IMR-90 (cell line): ENCODE data around the gene SAMD9. TPM values are rescaled to one million over a fixed set of nuclear protein-coding genes. Genes with fewer than 3 reads are reported as not detected.
A peak's percentile ranks its signal among the peaks of the same experiment; 100 is the strongest.

Source experiments
- ATAC-seq: fragments of 200-7000 bp; cut with Tn5 transposase; 2 replicates; pipeline ENCODE4 v1.9.1; 2020; ENCODE audit warnings: low read depth, mild to moderate bottlenecking, moderate library complexity
- BruUV-seq: library from RNA; stranded (reverse); fragments of 400-500 nt; replicated peaks from 2 replicates; lab custom pipeline; 2021; lab: Mats Ljungman, UMichigan
- CTCF ChIA-PET: fragments of 300-600 bp; formaldehyde crosslinking; extraction: SDS; loops from one replicate; lab custom pipeline; 2021; ENCODE audit warnings: antibody characterized with exemption; lab: Yijun Ruan, JAX
- POLR2A ChIA-PET: fragments of 300-600 bp; sonication (Branson Sonifier 250); formaldehyde crosslinking; loops from one replicate; lab custom pipeline; 2022; ENCODE audit warnings: antibody characterized with exemption; ENCODE audit not compliant: unreplicated experiment; lab: Charles Lee
- DNase-seq: peaks from one replicate; pipeline ENCODE4 v3.0.0; 2013
- H2AFZ ChIP-seq: replicated peaks from 2 replicates; pipeline ENCODE3; 2013; ENCODE audit warnings: low read length, mild to moderate bottlenecking; ENCODE audit not compliant: poor library complexity
- H2AK5ac ChIP-seq: 2 replicates; pipeline ENCODE4 v1.6.1; 2013; ENCODE audit warnings: low read depth, low read length, inconsistent platforms
- H2AK9ac ChIP-seq: replicated peaks from 2 replicates; pipeline ENCODE3; 2013; ENCODE audit warnings: mild to moderate bottlenecking, low read depth, low read length, moderate library complexity; ENCODE audit not compliant: poor library complexity
- H2BK120ac ChIP-seq: 2 replicates; pipeline ENCODE4 v1.6.1; 2013; ENCODE audit warnings: low read depth, low read length, inconsistent platforms
- H2BK15ac ChIP-seq: 3 replicates; pipeline ENCODE4 v1.6.1; 2013; ENCODE audit warnings: low read depth, low read length, inconsistent platforms
- H2BK20ac ChIP-seq: 2 replicates; pipeline ENCODE4 v1.6.1; 2013; ENCODE audit warnings: low read depth, mild to moderate bottlenecking, inconsistent platforms, low read length, moderate library complexity
- H2BK5ac ChIP-seq: 2 replicates; pipeline ENCODE4 v1.6.1; 2013; ENCODE audit warnings: mild to moderate bottlenecking, low read depth, low read length, inconsistent platforms; ENCODE audit not compliant: poor library complexity, severe bottlenecking
- H3K14ac ChIP-seq: replicated peaks from 2 replicates; pipeline ENCODE4 v1.6.1; 2013; ENCODE audit warnings: low read depth, low read length, inconsistent platforms
- H3K18ac ChIP-seq: 2 replicates; pipeline ENCODE4 v1.6.1; 2013; ENCODE audit warnings: low read depth, low read length, control low read depth
- H3K23ac ChIP-seq: 2 replicates; pipeline ENCODE4 v1.6.1; 2013; ENCODE audit warnings: low read depth, low read length, inconsistent platforms
- H3K27ac ChIP-seq: 2 replicates; pipeline ENCODE4 v1.5.1; 2013; ENCODE audit warnings: mild to moderate bottlenecking, control low read depth, low read length; ENCODE audit not compliant: insufficient read depth
- H3K27me3 ChIP-seq: 2 replicates; pipeline ENCODE4 v1.6.1; 2013; ENCODE audit warnings: low read length; ENCODE audit not compliant: control insufficient read depth, insufficient read depth
- H3K36me3 ChIP-seq: 2 replicates; pipeline ENCODE4 v1.6.1; 2013; ENCODE audit warnings: low read length, mixed read lengths; ENCODE audit not compliant: control insufficient read depth, insufficient read depth
- H3K4ac ChIP-seq: 2 replicates; pipeline ENCODE4 v1.6.1; 2013; ENCODE audit warnings: low read depth, low read length, inconsistent platforms
- H3K4me1 ChIP-seq: 2 replicates; pipeline ENCODE4 v1.6.1; 2013; ENCODE audit warnings: low read length, mixed read lengths; ENCODE audit not compliant: control insufficient read depth, insufficient read depth
- H3K4me2 ChIP-seq: 2 replicates; pipeline ENCODE4 v1.6.1; 2013; ENCODE audit warnings: low read depth, mild to moderate bottlenecking, control low read depth, low read length, moderate library complexity
- H3K4me3 ChIP-seq: 2 replicates; pipeline ENCODE4 v1.5.1; 2013; ENCODE audit warnings: low read depth, mild to moderate bottlenecking, control low read depth, low read length, moderate library complexity; ENCODE audit not compliant: insufficient read depth
- H3K56ac ChIP-seq: 2 replicates; pipeline ENCODE4 v1.6.1; 2013; ENCODE audit warnings: low read length, inconsistent platforms; ENCODE audit not compliant: insufficient read depth; ENCODE audit errors: extremely low read depth
- H3K79me1 ChIP-seq, 2 experiments: 2 replicates each; pipeline ENCODE4 v1.6.1; 2013; ENCODE audit warnings: low read length in 2 of 2, inconsistent platforms in 1 of 2, low read depth in 1 of 2
- H3K9ac ChIP-seq: 2 replicates; pipeline ENCODE4 v1.6.1; 2013; ENCODE audit warnings: low read depth, low read length, control low read depth
- H3K9me1 ChIP-seq: 2 replicates; pipeline ENCODE4 v1.6.1; 2013; ENCODE audit warnings: low read length, inconsistent platforms; ENCODE audit not compliant: insufficient read depth
- H3K9me3 ChIP-seq: 2 replicates; pipeline ENCODE4 v1.6.1; 2013; ENCODE audit warnings: low read length; ENCODE audit not compliant: control insufficient read depth, insufficient read depth
- H4K20me1 ChIP-seq: 2 replicates; pipeline ENCODE4 v1.6.1; 2013; ENCODE audit warnings: low read length, inconsistent platforms; ENCODE audit not compliant: insufficient read depth
- H4K5ac ChIP-seq: 2 replicates; pipeline ENCODE4 v1.6.1; 2013; ENCODE audit warnings: mild to moderate bottlenecking, low read depth, low read length, control low read depth
- H4K8ac ChIP-seq, 2 experiments: 2 replicates each; pipeline ENCODE4 v1.6.1; 2013; ENCODE audit warnings: low read depth in 2 of 2, low read length in 2 of 2, control low read depth in 1 of 2, inconsistent platforms in 1 of 2
- H4K91ac ChIP-seq: 2 replicates; pipeline ENCODE4 v1.6.1; 2013; ENCODE audit warnings: low read depth, low read length, inconsistent platforms; ENCODE audit not compliant: insufficient read depth
- CHD1 ChIP-seq: IDR thresholded peaks from 2 replicates; pipeline ENCODE4 v1.6.1; 2012; ENCODE audit warnings: low read depth, low read length, improper control_type of control experiment
- CTCF ChIP-seq: conservative IDR thresholded peaks from 2 replicates; pipeline ENCODE4 v1.5.1; 2012; ENCODE audit warnings: mild to moderate bottlenecking, low read depth, low read length, improper control_type of control experiment
- FOS ChIP-seq: fragments of 150-350 bp; IDR thresholded peaks from 2 replicates; pipeline ENCODE4 v1.6.1; 2016; ENCODE audit warnings: low read depth, low read length
- MAFK ChIP-seq: IDR thresholded peaks from 2 replicates; pipeline ENCODE4 v1.6.1; 2012; ENCODE audit warnings: low read depth, low read length, improper control_type of control experiment
- MAZ ChIP-seq: IDR thresholded peaks from 2 replicates; pipeline ENCODE4 v1.6.1; 2012; ENCODE audit warnings: low read depth, mild to moderate bottlenecking, low read length, improper control_type of control experiment, moderate library complexity, borderline replicate concordance
- POLR2A ChIP-seq: IDR thresholded peaks from 2 replicates; pipeline ENCODE4 v1.6.1; 2012; ENCODE audit warnings: mild to moderate bottlenecking, low read depth, low read length
- RFX5 ChIP-seq: IDR thresholded peaks from 2 replicates; pipeline ENCODE4 v1.8.0; 2012; ENCODE audit warnings: low read depth, mild to moderate bottlenecking, low read length, moderate library complexity
- USF2 ChIP-seq: fragments of 150-350 bp; IDR thresholded peaks from 2 replicates; pipeline ENCODE4 v1.6.1; 2017; ENCODE audit warnings: mild to moderate bottlenecking, antibody characterized with exemption, low read length, low read depth
- WGBS, 2 experiments: methylation state at CpG; one replicate each; pipeline versions ENCODE4 v1.1.5 to v1.1.7; 2013; ENCODE audit warnings: missing lambda C conversion rate in 2 of 2; ENCODE audit not compliant: insufficient read length in 1 of 2; ENCODE audit errors: extremely low coverage in 2 of 2; 5-methylcytosine and 5-hydroxymethylcytosine counted together
- dilution Hi-C: fragments of 300-500 bp; cut with HindIII; formaldehyde crosslinking; loops from one replicate; pipeline ENCODE4 v1.14.3; 2018; ENCODE audit warnings: low sequenced_read_pairs; ENCODE audit not compliant: unreplicated experiment
- in situ Hi-C: fragments of 300-500 bp; cut with MboI; formaldehyde crosslinking; loops from 3 replicates; pipeline ENCODE4 v1.14.3; 2019; ENCODE audit warnings: low sequenced_read_pairs, inconsistent platforms, mixed read lengths
- intact Hi-C: fragments of 100-400 bp; cut with micrococcal nuclease; formaldehyde crosslinking; loops from 2 replicates; pipeline ENCODE4 v1.10.0; 2022
- polyA plus RNA-seq, 3 experiments: library from polyadenylated mRNA; depleted of rRNA; stranded (reverse); fragments of >200 nt; gene quantifications; 2 replicates each; pipeline ENCODE4 v1.2.3, GENCODE V29; 2012; ENCODE audit warnings: low replicate concordance in 1 of 3
- total RNA-seq: library from RNA; depleted of rRNA; stranded (reverse); fragments of >200 nt; gene quantifications from 2 replicates; pipeline ENCODE4 v1.2.3, GENCODE V29; 2012

SAMD9 gene
- total and polyA plus RNA-seq, 2 of the 4 experiments (the other 2 are of a cell fraction) = 1.9 to 9.5 TPM

GRCh38 chr7:93147363-93147762 is 29.6 kb upstream of the SAMD9 start:
- Histone ChIP-seq H3K4me1 (peaks cover 7% of the 10 kb centered on the region; the same call in 1 of the 2 replicates), H3K9me1 (no peaks in the 10 kb centered on the region), H3K36me3 (peaks cover 1% of the 10 kb centered on the region; the same call in 1 of the 2 replicates), H3K27ac (peak overlapping the region; percentile 6; the same call in 1 of the 2 replicates), H3K9ac (peak overlapping the region; percentile 26), H3K9me3 (no peaks in the 10 kb centered on the region), H2AFZ (peak overlapping the region; percentile 80), H4K91ac (peak overlapping the region; percentile 44; the same call in 1 of the 2 replicates), H3K79me1 (0 out of 4 replicates have a peak, but pooled peaks cover 0 to 5% of the 10 kb centered on the region in 2 experiments), H3K4me2 (peak overlapping the region; percentile 99), H2AK9ac (no peak overlapping the region), H2BK20ac (no peak overlapping the region; the same call in 1 of the 2 replicates), H3K56ac (no peak overlapping the region), H3K27me3 (no peaks in the 10 kb centered on the region), H3K4ac (no peak overlapping the region), H4K5ac (peak overlapping the region; percentile 86), H4K8ac (peak overlapping the region in 1 of 2 experiments; percentile 85; a peak in 2 of 4 replicates), H2BK120ac (peak overlapping the region; percentile 60), H2BK5ac (no peak overlapping the region), H3K23ac (no peak overlapping the region), H2BK15ac (no peak overlapping the region; the same call in 2 of the 3 replicates), H3K18ac (no peak overlapping the region; the same call in 1 of the 2 replicates), H3K14ac (peak overlapping the region; percentile 70; the same call in 1 of the 2 replicates), H3K4me3 (peak overlapping the region; percentile 46), H2AK5ac (no peak overlapping the region), H4K20me1 (no peaks in the 10 kb centered on the region)
- dilution Hi-C loops = no loop called here
- ATAC-seq (peak; percentile 62), DNase-seq (peak; percentile 59)
- ChIA-PET POLR2A (no interaction called here), CTCF (no interaction called here)
- intact Hi-C loops = loop anchor here (2.0 kb wide), 1 partner anchor 33 kb away; no protein-coding TSS in a partner anchor
- no CpG with 5 or more reads among the region's 3 CpGs for WGBS, 2 experiments
- TF ChIP-seq MAZ (no peak), USF2 (no peak), MAFK (no peak), RFX5 (no peak), POLR2A (no peak), FOS (no peak), CTCF (no peak), CHD1 (no peak)
- in situ Hi-C loops = no loop called here
- no TSS peak for BruUV-seq
